ENCODE measurements around the gene PDIK1L.

Gene PDIK1L

GRCh38 chr1:26111530-26112406 lies at the start of gene PDIK1L:
Gene PDIK1L, plus strand, starts transcription at chr1:26111824. Its CDS starts 2,485 bp downstream, at chr1:26114309.
- DNase-seq (ENCODE audit: low spot score), result peak; percentile 95
- in situ Hi-C loops (cut with MboI; ENCODE audit: low pct_unique_long_range_greater_than_20kb, low sequenced_read_pairs, unreplicated experiment), result no loop called here
- TF ChIP-seq, protein P1, sequence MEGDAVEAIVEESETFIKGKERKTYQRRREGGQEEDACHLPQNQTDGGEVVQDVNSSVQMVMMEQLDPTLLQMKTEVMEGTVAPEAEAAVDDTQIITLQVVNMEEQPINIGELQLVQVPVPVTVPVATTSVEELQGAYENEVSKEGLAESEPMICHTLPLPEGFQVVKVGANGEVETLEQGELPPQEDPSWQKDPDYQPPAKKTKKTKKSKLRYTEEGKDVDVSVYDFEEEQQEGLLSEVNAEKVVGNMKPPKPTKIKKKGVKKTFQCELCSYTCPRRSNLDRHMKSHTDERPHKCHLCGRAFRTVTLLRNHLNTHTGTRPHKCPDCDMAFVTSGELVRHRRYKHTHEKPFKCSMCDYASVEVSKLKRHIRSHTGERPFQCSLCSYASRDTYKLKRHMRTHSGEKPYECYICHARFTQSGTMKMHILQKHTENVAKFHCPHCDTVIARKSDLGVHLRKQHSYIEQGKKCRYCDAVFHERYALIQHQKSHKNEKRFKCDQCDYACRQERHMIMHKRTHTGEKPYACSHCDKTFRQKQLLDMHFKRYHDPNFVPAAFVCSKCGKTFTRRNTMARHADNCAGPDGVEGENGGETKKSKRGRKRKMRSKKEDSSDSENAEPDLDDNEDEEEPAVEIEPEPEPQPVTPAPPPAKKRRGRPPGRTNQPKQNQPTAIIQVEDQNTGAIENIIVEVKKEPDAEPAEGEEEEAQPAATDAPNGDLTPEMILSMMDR (IDR thresholded peaks at IDR 0.05; ENCODE audit: extremely low read depth, insufficient read depth, missing control alignments), result no peak

DNA sequence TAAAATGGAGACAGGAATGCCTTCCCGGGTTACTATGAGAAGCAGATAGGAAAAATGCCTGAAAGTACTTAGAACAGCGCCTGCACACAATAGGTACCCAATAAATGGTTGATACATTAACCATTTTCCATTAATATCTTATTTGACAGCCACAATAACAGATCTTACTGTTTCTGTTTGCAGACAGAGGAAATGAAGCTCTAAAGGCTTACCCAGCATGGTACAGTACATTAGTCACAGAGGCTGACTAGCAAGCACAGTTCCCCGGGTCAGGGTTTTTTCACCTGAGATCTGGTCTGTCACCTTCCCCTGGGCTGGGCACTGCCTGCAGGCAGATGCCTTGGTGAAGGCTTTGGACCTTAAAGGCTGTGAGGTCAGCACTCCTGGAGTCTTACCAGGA lies 47.1 kb upstream of the PDIK1L start:
- in situ Hi-C loops (cut with MboI; ENCODE audit: low pct_unique_long_range_greater_than_20kb, low sequenced_read_pairs, unreplicated experiment), result no loop called here
- TF ChIP-seq, protein P1 (IDR thresholded peaks at IDR 0.05; ENCODE audit: extremely low read depth, insufficient read depth, missing control alignments), result no peak
- no peak for DNase-seq (ENCODE audit: low spot score)

DNA sequence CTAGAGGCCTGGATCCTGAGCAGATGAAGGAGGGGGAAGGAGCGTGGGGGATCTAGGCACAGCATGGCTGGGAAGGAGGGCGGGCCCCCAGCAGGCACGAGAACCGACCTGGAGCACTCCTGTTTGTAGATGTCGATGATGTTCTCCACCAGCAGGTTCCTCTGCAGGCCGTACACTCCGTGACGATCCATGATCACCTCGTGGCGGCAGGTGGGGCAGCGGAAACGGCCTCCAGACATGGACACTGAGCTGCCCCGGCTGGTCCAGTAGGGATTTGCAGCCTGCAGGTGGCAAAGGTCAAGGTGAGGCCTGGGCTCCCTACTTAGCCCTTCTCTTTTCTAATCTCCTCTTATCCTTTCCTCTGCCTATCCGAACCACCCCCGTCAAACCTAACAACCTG lies 45.5 kb upstream of the PDIK1L start:
- in situ Hi-C loops (cut with MboI; ENCODE audit: low pct_unique_long_range_greater_than_20kb, low sequenced_read_pairs, unreplicated experiment), result no loop called here
- TF ChIP-seq, protein P1 (IDR thresholded peaks at IDR 0.05; ENCODE audit: extremely low read depth, insufficient read depth, missing control alignments), result no peak
- no peak for DNase-seq (ENCODE audit: low spot score)

GRCh38 chr1:26066857-26067256 lies 44.8 kb upstream of the PDIK1L start:
- TF ChIP-seq, protein P1 (IDR thresholded peaks at IDR 0.05; ENCODE audit: extremely low read depth, insufficient read depth, missing control alignments), result no peak
- DNase-seq (ENCODE audit: low spot score), result no peak
- in situ Hi-C loops (cut with MboI; ENCODE audit: low pct_unique_long_range_greater_than_20kb, low sequenced_read_pairs, unreplicated experiment), result no loop called here

GRCh38 chr1:26067432-26067911 lies 44.2 kb upstream of the PDIK1L start, which contains the start of gene TRIM63:
Gene TRIM63, minus strand, starts transcription at chr1:26067630. Its CDS starts 136 bp downstream, at chr1:26067494.
- no peak for DNase-seq (ENCODE audit: low spot score)
- in situ Hi-C loops (cut with MboI; ENCODE audit: low pct_unique_long_range_greater_than_20kb, low sequenced_read_pairs, unreplicated experiment), result no loop called here
- TF ChIP-seq, protein P1 (IDR thresholded peaks at IDR 0.05; ENCODE audit: extremely low read depth, insufficient read depth, missing control alignments), result no peak

DNA sequence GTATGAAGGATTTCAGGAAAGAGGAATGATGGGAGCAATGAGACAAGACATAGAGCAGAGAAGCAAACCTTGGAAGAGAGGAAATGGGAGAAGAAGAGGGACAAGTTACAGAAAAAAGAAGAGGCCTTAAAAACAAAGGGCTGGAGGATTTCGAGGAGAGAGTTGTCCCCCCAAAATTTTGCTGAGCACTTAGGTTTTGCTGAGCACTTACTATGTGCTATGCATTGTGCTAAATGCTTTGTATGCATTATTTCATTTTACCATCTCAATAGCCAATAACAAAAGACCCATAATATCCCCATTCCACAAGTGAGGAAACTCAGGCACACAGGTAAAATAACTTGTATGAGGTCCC lies 41.7 kb upstream of the PDIK1L start:
- no peak for DNase-seq (ENCODE audit: low spot score)
- TF ChIP-seq, protein P1 (IDR thresholded peaks at IDR 0.05; ENCODE audit: extremely low read depth, insufficient read depth, missing control alignments), result no peak
- in situ Hi-C loops (cut with MboI; ENCODE audit: low pct_unique_long_range_greater_than_20kb, low sequenced_read_pairs, unreplicated experiment), result no loop called here
